ENCODE results near the gene LIG1.

DNA sequence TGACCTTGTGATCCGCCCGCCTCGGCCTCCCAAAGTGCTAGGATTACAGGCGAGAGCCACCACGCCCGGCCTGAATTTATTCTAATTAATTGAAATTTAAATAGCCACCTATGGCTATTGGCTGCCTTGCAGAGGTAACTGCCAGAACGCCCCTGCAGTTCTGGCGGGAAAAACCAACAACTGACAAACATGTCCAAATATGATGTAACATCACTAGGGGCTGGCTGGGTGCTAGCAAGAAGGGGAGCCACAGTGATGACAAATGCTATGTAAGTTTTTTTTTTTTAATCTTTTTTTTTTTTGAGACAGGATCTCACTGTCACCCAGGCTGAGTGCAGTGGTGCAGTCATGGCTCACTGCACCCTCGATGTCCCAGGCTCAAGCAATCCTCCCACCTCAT is 13.2 kb upstream of the LIG1 start:
- TF ChIP-seq EZH2 (IDR thresholded peaks at IDR 0.05; ENCODE audit: insufficient read depth, poor library complexity, severe bottlenecking) (no peak), EZH2phosphoT487 (IDR thresholded peaks at IDR 0.05; ENCODE audit: insufficient read depth, low read depth) (no peak)
